Measurements from ENCODE around the gene GAS5.
A peak's percentile ranks its signal among the peaks of the same experiment; 100 is the strongest.
"Not testable (repeated sequence)": the region's sequence is repeated elsewhere in the genome, so short reads cannot be mapped to it uniquely, and the experiment has no call there.

Gene GAS5

GRCh38 chr1:173867753-173868265, at the start of gene GAS5:
GAS5 (minus strand) TSS chr1:173867989.
- DNase-seq: peak; percentile 100

GRCh38 chr1:173917149-173917548, 49.4 kb upstream of the GAS5 start, which contains the start of gene SERPINC1:
SERPINC1 (minus strand) TSS chr1:173917327; CDS start chr1:173917259, 68 bp downstream.
- no peak for DNase-seq

- no peak for DNase-seq
Observed at GRCh38 chr1:173916667-173917066, 48.9 kb upstream of the GAS5 start.

GRCh38 chr1:173915596-173915995, 47.8 kb upstream of the GAS5 start:
- no peak for DNase-seq

- DNase-seq: no peak
Observed at GRCh38 chr1:173914366-173914871, 46.6 kb upstream of the GAS5 start.

GRCh38 chr1:173913111-173913510, 45.3 kb upstream of the GAS5 start:
- no peak for DNase-seq

GRCh38 chr1:173903827-173904531, 36.2 kb upstream of the GAS5 start:
- no peak for DNase-seq

- DNase-seq: no peak
Observed at GRCh38 chr1:173900992-173901391, 33.2 kb upstream of the GAS5 start.

GRCh38 chr1:173900427-173900826, 32.6 kb upstream of the GAS5 start:
- DNase-seq: no peak

GRCh38 chr1:173894189-173894588, 26.4 kb upstream of the GAS5 start:
- no peak for DNase-seq

GRCh38 chr1:173893611-173894010, 25.8 kb upstream of the GAS5 start:
- DNase-seq: no peak

- no peak for DNase-seq
Observed at GRCh38 chr1:173889885-173890284, 22.1 kb upstream of the GAS5 start.

GRCh38 chr1:173888749-173889148, 21.0 kb upstream of the GAS5 start:
- DNase-seq: no peak

- DNase-seq: no peak
Observed at GRCh38 chr1:173887627-173888026, 19.8 kb upstream of the GAS5 start.

- DNase-seq: no peak
Observed at GRCh38 chr1:173886746-173887611, 19.2 kb upstream of the GAS5 start.

GRCh38 chr1:173884701-173885100, 16.9 kb upstream of the GAS5 start:
- DNase-seq: no peak

- DNase-seq: not testable (repeated sequence)
Observed at GRCh38 chr1:173881117-173881516, 13.3 kb upstream of the GAS5 start.

- no peak for DNase-seq
Observed at GRCh38 chr1:173878251-173878650, 10.5 kb upstream of the GAS5 start.

- DNase-seq: no peak
Observed at GRCh38 chr1:173876732-173877131, 8.9 kb upstream of the GAS5 start.

- DNase-seq: no peak
Observed at GRCh38 chr1:173871500-173871899, 3.7 kb upstream of the GAS5 start.

- no peak for DNase-seq
Observed at GRCh38 chr1:173871091-173871490, 3.3 kb upstream of the GAS5 start.

GRCh38 chr1:173870252-173871075, 2.7 kb upstream of the GAS5 start:
- DNase-seq: peak; percentile 31

- no peak for DNase-seq
Observed at GRCh38 chr1:173869021-173869359, 1.2 kb upstream of the GAS5 start.

Measured in activated effector memory CD4-positive, alpha-beta T cell treated with Interleukin-2 at 50 U/mL for 16 hours (primary cell).